HepG2 (cell line): ENCODE data around the gene ACTA2. TPM values are rescaled to one million over a fixed set of nuclear protein-coding genes. Genes with fewer than 3 reads are reported as not detected.

Source experiments
- ATAC-seq: fragments of 200-7000 bp; cut with Tn5 transposase; 3 replicates; pipeline ENCODE4 v1.9.1; 2020; ENCODE audit warnings: mild to moderate bottlenecking, moderate library complexity
- BruUV-seq: library from RNA; stranded (reverse); fragments of 400-500 nt; replicated peaks from 2 replicates; lab custom pipeline; 2021; lab: Mats Ljungman, UMichigan
- CTCF ChIA-PET: fragments of 300-600 bp; formaldehyde crosslinking; extraction: SDS; loops from one replicate; lab custom pipeline; 2021; ENCODE audit warnings: low total read pairs, inconsistent platforms, low intra/inter-chr PET ratio; lab: Yijun Ruan, JAX
- POLR2A ChIA-PET: fragments of 350-600 bp; sonication (Branson Sonifier 250); formaldehyde crosslinking; loops from one replicate; lab custom pipeline; 2020; ENCODE audit warnings: antibody characterized with exemption, inconsistent platforms; lab: Yijun Ruan, JAX
- DNase-seq: peaks from one replicate; pipeline ENCODE4 v3.0.0-alpha.2; 2015; ENCODE audit warnings: low spot score
- FAIRE-seq: peaks from 3 replicates; lab custom pipeline; 2011; peaks lifted over from hg19 to GRCh38; lab: Jason Lieb, UNC
- H2AFZ ChIP-seq: one replicate; pipeline ENCODE4 v1.6.1; 2011; ENCODE audit warnings: low read length, inconsistent platforms
- H3K27ac ChIP-seq: fragments of 300-600 bp; 3 replicates; pipeline ENCODE4 v1.8.0; 2011; ENCODE audit warnings: mixed run types, mild to moderate bottlenecking, mixed read lengths, low read length, inconsistent platforms; ENCODE audit not compliant: insufficient read depth; ENCODE audit errors: extremely low read length
- H3K27me3 ChIP-seq, 2 experiments: fragments of 200-600 bp in 1 of 2; 2 replicates in 1 of 2; 3 replicates in 1 of 2; pipeline versions ENCODE4 v1.6.0 to v1.8.0; 2011; ENCODE audit warnings: low read length in 2 of 2, mild to moderate bottlenecking in 2 of 2, moderate library complexity in 2 of 2, inconsistent platforms in 1 of 2; ENCODE audit not compliant: insufficient read depth in 2 of 2, control insufficient read depth in 1 of 2
- H3K36me3 ChIP-seq, 2 experiments: fragments of 200-600 bp in 1 of 2; replicated peaks in 1 of 2; 2 replicates in 1 of 2; 3 replicates in 1 of 2; pipeline versions ENCODE4 v1.5.1 to v1.8.0; 2011; ENCODE audit warnings: low read length in 2 of 2, inconsistent platforms in 1 of 2; ENCODE audit not compliant: insufficient read depth in 2 of 2, control insufficient read depth in 1 of 2
- H3K4me1 ChIP-seq: 2 replicates; pipeline ENCODE4 v1.5.1; 2012; ENCODE audit warnings: low read length, inconsistent platforms; ENCODE audit not compliant: insufficient read depth
- H3K4me2 ChIP-seq: 2 replicates; pipeline ENCODE4 v1.6.0; 2011; ENCODE audit warnings: low read depth, low read length, inconsistent platforms
- H3K4me3 ChIP-seq, 3 experiments: fragments of 200-600 bp in 1 of 3; sonication (generic), shearing (Covaris generic) in 1 of 3; replicated peaks in 1 of 3; 2 replicates each; pipeline ENCODE4 v1.5.1; 2011 to 2016; ENCODE audit warnings: low read length in 3 of 3, inconsistent platforms in 2 of 3, low read depth in 2 of 3, mild to moderate bottlenecking in 2 of 3, control low read depth in 1 of 3, mixed read lengths in 1 of 3; ENCODE audit not compliant: insufficient read depth in 1 of 3
- H3K79me2 ChIP-seq: one replicate; pipeline ENCODE4 v1.6.1; 2011; ENCODE audit warnings: low read length, inconsistent platforms; ENCODE audit not compliant: insufficient read depth
- H3K9ac ChIP-seq: 2 replicates; pipeline ENCODE4 v1.6.0; 2011; ENCODE audit warnings: mild to moderate bottlenecking, low read depth, low read length, inconsistent platforms; ENCODE audit not compliant: insufficient read depth
- H3K9me3 ChIP-seq: 2 replicates; pipeline ENCODE4 v1.5.1; 2012; ENCODE audit warnings: mild to moderate bottlenecking, low read length
- H4K20me1 ChIP-seq: 2 replicates; pipeline ENCODE4 v1.6.0; 2011; ENCODE audit warnings: inconsistent platforms, mild to moderate bottlenecking, low read length, moderate library complexity; ENCODE audit not compliant: insufficient read depth
- ARNTL ChIP-seq: sonication (generic); formaldehyde crosslinking; IDR thresholded peaks from 2 replicates; pipeline ENCODE4 v1.4.0; 2020; ENCODE audit warnings: mild to moderate bottlenecking, missing genetic modification reagents
- ATRX ChIP-seq: sonication (generic); formaldehyde crosslinking; IDR thresholded peaks from 2 replicates; pipeline ENCODE4 v1.4.0; 2020; ENCODE audit warnings: missing genetic modification reagents, borderline replicate concordance
- BHLHE40 ChIP-seq: IDR thresholded peaks from 2 replicates; pipeline ENCODE4 v1.6.1; 2011; ENCODE audit warnings: low read length, improper control_type of control experiment
- CAMTA2 ChIP-seq: sonication (generic); formaldehyde crosslinking; IDR thresholded peaks from 2 replicates; pipeline ENCODE4 v1.4.0; 2020; ENCODE audit warnings: mild to moderate bottlenecking, missing genetic modification reagents, borderline replicate concordance
- HOXA3 ChIP-seq: sonication (generic); formaldehyde crosslinking; IDR thresholded peaks from 2 replicates; pipeline ENCODE4 v1.5.0; 2020; ENCODE audit warnings: missing genetic modification reagents
- IRX3 ChIP-seq: sonication (generic); formaldehyde crosslinking; IDR thresholded peaks from 2 replicates; pipeline ENCODE4 v1.8.1; 2023; ENCODE audit warnings: mild to moderate bottlenecking, low read depth, missing genetic modification reagents, borderline replicate concordance
- KDM1A ChIP-seq: IDR thresholded peaks from 2 replicates; pipeline ENCODE4 v1.6.1; 2016; ENCODE audit warnings: missing compliant biosample characterization
- MAFK ChIP-seq, 2 experiments: IDR thresholded peaks in 1 of 2; conservative IDR thresholded peaks in 1 of 2; 2 replicates each; pipeline ENCODE4 v1.6.1; 2011; ENCODE audit warnings: improper control_type of control experiment in 2 of 2, low read length in 2 of 2
- NFIC ChIP-seq: IDR thresholded peaks from 2 replicates; pipeline ENCODE4 v1.6.1; 2012; ENCODE audit warnings: mild to moderate bottlenecking, low read length, inconsistent platforms
- PRPF4 ChIP-seq: fragments of 200-400 bp; formaldehyde crosslinking; IDR thresholded peaks from 2 replicates; pipeline ENCODE4 v1.6.1; 2016; ENCODE audit warnings: low read length, low read depth; ENCODE audit not compliant: poor library complexity, severe bottlenecking
- RBFOX2 ChIP-seq: fragments of 200-400 bp; formaldehyde crosslinking; IDR thresholded peaks from 2 replicates; pipeline ENCODE4 v1.6.1; 2017; ENCODE audit warnings: low read depth, mild to moderate bottlenecking, low read length
- YEATS2 ChIP-seq: sonication (generic); formaldehyde crosslinking; IDR thresholded peaks from 2 replicates; pipeline ENCODE4 v1.4.0; 2020; ENCODE audit warnings: missing genetic modification reagents, borderline replicate concordance
- ZFX ChIP-seq: sonication (generic); formaldehyde crosslinking; IDR thresholded peaks from 2 replicates; pipeline ENCODE4 v1.4.0; 2020; ENCODE audit warnings: mild to moderate bottlenecking, low read depth, missing genetic modification reagents, moderate library complexity
- ZNF333 ChIP-seq: sonication (generic); formaldehyde crosslinking; IDR thresholded peaks from 2 replicates; pipeline ENCODE4 v1.4.0; 2020; ENCODE audit warnings: mild to moderate bottlenecking, missing genetic modification reagents, borderline replicate concordance
- ZNF546 ChIP-seq: sonication (generic); formaldehyde crosslinking; conservative IDR thresholded peaks from 2 replicates; pipeline ENCODE4 v1.8.1; 2023; ENCODE audit warnings: mild to moderate bottlenecking, missing genetic modification reagents
- ZNF605 ChIP-seq: sonication (generic); formaldehyde crosslinking; IDR thresholded peaks from 2 replicates; pipeline ENCODE4 v1.8.0; 2022; ENCODE audit warnings: mild to moderate bottlenecking, missing genetic modification reagents
- ZNF770 ChIP-seq: sonication (generic); formaldehyde crosslinking; IDR thresholded peaks from 2 replicates; pipeline ENCODE4 v1.5.0; 2020; ENCODE audit warnings: mild to moderate bottlenecking, missing genetic modification reagents
- WGBS: methylation state at CpG from one replicate; pipeline ENCODE4 v1.1.6; 2017; ENCODE audit warnings: low lambda C conversion rate; 5-methylcytosine and 5-hydroxymethylcytosine counted together
- in situ Hi-C: cut with HindIII; loops from 2 replicates; pipeline ENCODE4 v1.10.0; 2017; ENCODE audit warnings: low pct_unique_long_range_greater_than_20kb; ENCODE audit not compliant: extremely low pct_ligation_motif_present
- intact Hi-C: fragments of 100-400 bp; cut with micrococcal nuclease; formaldehyde crosslinking; loops from one replicate; pipeline ENCODE4 v1.10.0; 2022; ENCODE audit not compliant: unreplicated experiment
- polyA plus RNA-seq, 8 experiments: library from polyadenylated mRNA; depleted of rRNA in 3 of 8; stranded (reverse) in 7 of 8; unstranded in 1 of 8; fragments of >200 nt; fragmentation: Illumina TruSeq in 4 of 8; extraction: Trizol in 4 of 8; gene quantifications; 2 replicates each; pipeline versions ENCODE4 v1.2.1 to v1.2.3, GENCODE V29; 2011 to 2016; ENCODE audit warnings: low read depth in 4 of 8, missing spikeins in 1 of 8, mixed read lengths in 1 of 8; ENCODE audit not compliant: insufficient read depth in 1 of 8
- total RNA-seq, 5 experiments: library from RNA; depleted of rRNA; stranded (reverse); fragments of >200 nt; fragmentation: Illumina TruSeq; extraction: Trizol; gene quantifications; 2 replicates each; pipeline ENCODE4 v1.2.3, GENCODE V29; 2016; ENCODE audit warnings: low read depth in 1 of 5
- TF ChIP-seq, protein P1 (sequence below): IDR thresholded peaks from 2 replicates; pipeline ENCODE4 v1.6.1; 2016; ENCODE audit warnings: low read depth, borderline replicate concordance

Gene ACTA2
- total and polyA plus RNA-seq, 2 of the 13 experiments (the other 11 are each of a cell fraction or from before 2014, with no cell fraction given), result 21.8 to 59.9 TPM

DNA sequence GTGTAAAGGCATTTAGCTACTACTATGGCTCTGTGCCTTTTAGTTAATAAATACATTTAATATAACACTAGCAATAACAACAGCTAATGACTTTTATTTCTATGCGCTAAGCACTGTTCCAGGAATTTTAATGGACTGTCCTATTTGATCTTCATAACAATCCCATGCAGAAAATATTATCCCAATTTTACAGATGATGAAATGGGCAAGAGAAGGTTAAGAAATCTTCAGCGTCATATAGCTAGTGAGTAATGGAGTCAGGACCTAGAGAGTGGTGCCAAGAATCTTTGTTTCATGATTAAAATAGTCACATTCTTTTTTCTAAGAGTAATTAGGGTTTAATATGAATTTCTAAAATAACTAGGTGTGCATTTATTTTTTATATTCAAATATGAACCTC lies 32.4 kb downstream of the ACTA2 start:
- no peak overlapping the region for H3K4me2 ChIP-seq
- H3K36me3 ChIP-seq, result no peaks in the 10 kb centered on the region
- no peaks in the 10 kb centered on the region for H4K20me1 ChIP-seq
- H3K9me3 ChIP-seq, result no peaks in the 10 kb centered on the region
- FAIRE-seq, result no peak
- no peak for DNase-seq
- H2AFZ ChIP-seq, result no peak overlapping the region
- no peak overlapping the region for H3K27ac ChIP-seq
- H3K4me3 ChIP-seq, result no peak overlapping the region
- no peaks in the 10 kb centered on the region for H3K4me1 ChIP-seq
- no peak overlapping the region for H3K9ac ChIP-seq
- ATAC-seq, result no peak
- WGBS, result 60% methylated on average over 2 of the region's 2 CpGs
- POLR2A ChIA-PET, result no interaction called here
- no peak for TF ChIP-seq ZNF605 (CRISPR knock-in tag)
- TF ChIP-seq YEATS2, result no peak
- no peak for TF ChIP-seq IRX3 (CRISPR knock-in tag)
- TF ChIP-seq MAFK (conservative IDR thresholded peaks at IDR 0.05 in 1 of 2, IDR thresholded peaks at IDR 0.05 in 1 of 2; ENCODE audit: low read length in 2 of 2), result no peak
- no peak for TF ChIP-seq ZNF333 (CRISPR knock-in tag)
- TF ChIP-seq ZNF546 (CRISPR knock-in tag), result no peak
- no peak for TF ChIP-seq PRPF4
- no peak for TF ChIP-seq CAMTA2 (CRISPR knock-in tag)
- no peak for TF ChIP-seq BHLHE40
- TF ChIP-seq RBFOX2, result no peak
- no peak for TF ChIP-seq ARNTL (CRISPR knock-in tag)
- TF ChIP-seq, protein P1, sequence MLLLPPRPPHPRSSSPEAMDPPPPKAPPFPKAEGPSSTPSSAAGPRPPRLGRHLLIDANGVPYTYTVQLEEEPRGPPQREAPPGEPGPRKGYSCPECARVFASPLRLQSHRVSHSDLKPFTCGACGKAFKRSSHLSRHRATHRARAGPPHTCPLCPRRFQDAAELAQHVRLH (CRISPR knock-in tag), result no peak
- no peak for TF ChIP-seq ZNF770 (CRISPR knock-in tag)
- no peak for TF ChIP-seq HOXA3 (CRISPR knock-in tag)
- no peak for TF ChIP-seq ATRX (CRISPR knock-in tag)
- no peak for TF ChIP-seq KDM1A (CRISPR knock-in tag)
- TF ChIP-seq NFIC, result no peak
- TF ChIP-seq ZFX (CRISPR knock-in tag), result no peak
- BruUV-seq, result no TSS peak
- intact Hi-C loops, result no loop called here
- CTCF ChIA-PET, result no interaction called here
- in situ Hi-C loops, result no loop called here
- no peaks in the 10 kb centered on the region for H3K27me3 ChIP-seq
- H3K79me2 ChIP-seq, result no peaks in the 10 kb centered on the region
